ENCODE measurements around the gene NEURL3. TPM values are rescaled to one million over a fixed set of nuclear protein-coding genes. Genes with fewer than 3 reads are reported as not detected.

The NEURL3 gene
- polyA plus RNA-seq, 3 donors: not detected

GRCh38 chr2:96551605-96552314, 46.6 kb upstream of the NEURL3 start:
- no peak for TF ChIP-seq CTCF (IDR thresholded peaks at IDR 0.05)
- WGBS (ENCODE audit: insufficient coverage): 95% methylated on average over 23 of the region's 25 CpGs
- Histone ChIP-seq H3K36me3 (replicated peaks in 1 of 2; ENCODE audit: control insufficient read depth in 1 of 2, insufficient read depth in 2 of 2, low read length in 2 of 2) (peaks cover 49 to 64% of the 10 kb centered on the region in 2 donors), H3K27ac (ENCODE audit: low read depth in 1 of 2, low read length in 2 of 2) (no peak overlapping the region), H3K27me3 (ENCODE audit: control insufficient read depth in 2 of 2, insufficient read depth in 2 of 2, low read length in 2 of 2) (no peaks in the 10 kb centered on the region), H3K4me2 (replicated peaks; ENCODE audit: extremely low read depth, low read length, poor library complexity, severe bottlenecking) (no peak overlapping the region), H3K9ac (ENCODE audit: insufficient read depth, low read length, poor library complexity, severe bottlenecking) (no peak overlapping the region), H2AFZ (ENCODE audit: insufficient read depth, low read depth, low read length, poor library complexity, severe bottlenecking) (no peak overlapping the region), H3K9me3 (replicated peaks in 1 of 2; ENCODE audit: control insufficient read depth in 1 of 2, insufficient read depth in 1 of 2, low read length in 2 of 2) (no peaks in the 10 kb centered on the region), H4K20me1 (ENCODE audit: insufficient read depth, low read length) (peaks cover 62% of the 10 kb centered on the region), H3K4me1 (ENCODE audit: control insufficient read depth in 1 of 2, insufficient read depth in 2 of 2, low read length in 2 of 2) (peaks cover 3 to 9% of the 10 kb centered on the region in 2 donors), H3K79me2 (ENCODE audit: insufficient read depth, low read length) (peaks cover 10% of the 10 kb centered on the region), H3K4me3 (replicated peaks in 1 of 3; ENCODE audit: low read depth in 2 of 3, low read length in 3 of 3) (no peak overlapping the region)
- peaks cover 14% of the 10 kb centered on the region for H3K4me1 Mint-ChIP-seq
- H3K27ac Mint-ChIP-seq: peak overlapping the region in 2 of 7 donors; percentile 18 to 33
- intact Hi-C loops (cut with micrococcal nuclease): no loop called here
- H3K9me3 Mint-ChIP-seq: peaks cover 0 to 3% (median 0%) of the 10 kb centered on the region in 7 donors
- peaks cover 0 to 9% (median 3%) of the 10 kb centered on the region in 3 donors for H3K27me3 Mint-ChIP-seq (ENCODE audit: low read depth in 3 of 3)
- H3K4me3 Mint-ChIP-seq: no peak overlapping the region
- H3K36me3 Mint-ChIP-seq: peaks cover 37 to 57% of the 10 kb centered on the region in 2 donors
- DNase-seq: peak in 1 of 3 donors; percentile 3

- peaks cover 41 to 64% of the 10 kb centered on the region in 2 donors for H3K36me3 Mint-ChIP-seq
- Histone ChIP-seq H3K4me2 (replicated peaks; ENCODE audit: extremely low read depth, low read length, poor library complexity, severe bottlenecking) (no peak overlapping the region), H3K9ac (ENCODE audit: insufficient read depth, low read length, poor library complexity, severe bottlenecking) (no peak overlapping the region), H3K4me1 (ENCODE audit: control insufficient read depth in 1 of 2, insufficient read depth in 2 of 2, low read length in 2 of 2) (peaks cover 3 to 9% of the 10 kb centered on the region in 2 donors), H3K36me3 (replicated peaks in 1 of 2; ENCODE audit: control insufficient read depth in 1 of 2, insufficient read depth in 2 of 2, low read length in 2 of 2) (peaks cover 51 to 72% of the 10 kb centered on the region in 2 donors), H3K4me3 (replicated peaks in 1 of 3; ENCODE audit: low read depth in 2 of 3, low read length in 3 of 3) (no peak overlapping the region), H3K27ac (ENCODE audit: low read depth in 1 of 2, low read length in 2 of 2) (no peak overlapping the region), H3K79me2 (ENCODE audit: insufficient read depth, low read length) (peaks cover 17% of the 10 kb centered on the region), H2AFZ (ENCODE audit: insufficient read depth, low read depth, low read length, poor library complexity, severe bottlenecking) (no peak overlapping the region), H3K9me3 (replicated peaks in 1 of 2; ENCODE audit: control insufficient read depth in 1 of 2, insufficient read depth in 1 of 2, low read length in 2 of 2) (no peaks in the 10 kb centered on the region), H3K27me3 (ENCODE audit: control insufficient read depth in 2 of 2, insufficient read depth in 2 of 2, low read length in 2 of 2) (no peaks in the 10 kb centered on the region), H4K20me1 (ENCODE audit: insufficient read depth, low read length) (peaks cover 69% of the 10 kb centered on the region)
- no peak for TF ChIP-seq CTCF (IDR thresholded peaks at IDR 0.05)
- intact Hi-C loops (cut with micrococcal nuclease): no loop called here
- H3K27ac Mint-ChIP-seq: no peak overlapping the region
- H3K27me3 Mint-ChIP-seq (ENCODE audit: low read depth in 3 of 3): peaks cover 0 to 9% (median 2%) of the 10 kb centered on the region in 3 donors
- 98% methylated on average over 11 of the region's 14 CpGs for WGBS (ENCODE audit: insufficient coverage)
- peak in 1 of 3 donors; percentile 1 for DNase-seq
- H3K9me3 Mint-ChIP-seq: no peaks in the 10 kb centered on the region
- peaks cover 13% of the 10 kb centered on the region for H3K4me1 Mint-ChIP-seq
- no peak overlapping the region for H3K4me3 Mint-ChIP-seq
Observed at GRCh38 chr2:96550787-96551604, 45.8 kb upstream of the NEURL3 start.

Measured in CD14-positive monocyte (primary cell).